ENCODE results near the gene PRKG1. TPM values are rescaled to one million over a fixed set of nuclear protein-coding genes. Genes with fewer than 3 reads are reported as not detected.
A peak's percentile ranks its signal among the peaks of the same experiment; 100 is the strongest.

PRKG1 gene
- total RNA-seq, 1 experiment from 2014 or later = 7.4 TPM

DNA sequence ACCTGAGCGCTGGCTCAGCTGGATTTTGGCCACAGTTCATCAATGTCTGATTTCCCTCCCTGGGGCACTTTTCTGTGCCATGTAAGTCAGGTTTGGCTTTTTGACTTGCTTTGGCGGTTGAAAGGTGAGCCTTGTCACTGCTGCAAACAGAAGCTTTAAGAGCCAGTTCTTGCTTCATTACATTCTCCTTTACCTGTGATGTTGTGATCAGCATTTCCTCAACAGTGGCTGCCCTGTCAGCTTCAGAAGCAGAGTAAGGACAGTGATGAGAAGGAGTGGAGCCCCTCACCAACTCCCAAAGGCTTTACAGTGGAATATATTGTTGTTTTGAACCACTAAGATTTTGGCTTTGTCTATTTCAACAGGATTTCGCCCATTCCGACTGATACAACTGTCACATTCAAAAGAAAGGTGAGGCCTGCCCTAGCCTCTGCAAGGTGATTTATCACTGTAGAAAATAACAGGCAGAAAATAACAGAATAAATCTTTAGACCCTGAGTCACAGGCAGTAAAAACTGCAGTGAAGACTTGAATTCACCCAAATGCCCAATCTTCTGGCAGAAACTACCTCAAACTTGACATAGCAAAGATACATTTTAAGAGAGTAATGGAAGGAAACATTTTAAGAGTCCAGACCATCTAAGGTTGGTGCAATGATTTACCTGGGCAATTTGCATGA, 1226.5 kb downstream of the PRKG1 start:
- Histone ChIP-seq H2AFZ (ENCODE audit: low read length) (no peak overlapping the region), H3K4me2 (ENCODE audit: low read length) (no peak overlapping the region), H3K27ac (ENCODE audit: low read length) (no peak overlapping the region), H3K4me1 (ENCODE audit: insufficient read depth, low read length) (peaks cover 8% of the 10 kb centered on the region; the same call in 1 of the 2 replicates), H3K9me3 (ENCODE audit: low read length) (no peaks in the 10 kb centered on the region), H3K9me2 (replicated peaks; ENCODE audit: low read length) (no peaks in the 10 kb centered on the region), H4K20me1 (ENCODE audit: low read length) (no peaks in the 10 kb centered on the region), H3K36me3 (ENCODE audit: low read depth, low read length) (no peaks in the 10 kb centered on the region), H3K79me2 (ENCODE audit: low read length) (no peaks in the 10 kb centered on the region), H3K27me3 (ENCODE audit: low read length) (no peaks in the 10 kb centered on the region), H3F3A (ENCODE audit: low read length, unreplicated experiment) (no peaks in the 10 kb centered on the region), H3K9ac (ENCODE audit: low read length) (no peak overlapping the region), H3K4me3 (ENCODE audit: low read length) (no peak overlapping the region)
- intact Hi-C loops (cut with micrococcal nuclease) = no loop called here
- TF ChIP-seq, protein P1, sequence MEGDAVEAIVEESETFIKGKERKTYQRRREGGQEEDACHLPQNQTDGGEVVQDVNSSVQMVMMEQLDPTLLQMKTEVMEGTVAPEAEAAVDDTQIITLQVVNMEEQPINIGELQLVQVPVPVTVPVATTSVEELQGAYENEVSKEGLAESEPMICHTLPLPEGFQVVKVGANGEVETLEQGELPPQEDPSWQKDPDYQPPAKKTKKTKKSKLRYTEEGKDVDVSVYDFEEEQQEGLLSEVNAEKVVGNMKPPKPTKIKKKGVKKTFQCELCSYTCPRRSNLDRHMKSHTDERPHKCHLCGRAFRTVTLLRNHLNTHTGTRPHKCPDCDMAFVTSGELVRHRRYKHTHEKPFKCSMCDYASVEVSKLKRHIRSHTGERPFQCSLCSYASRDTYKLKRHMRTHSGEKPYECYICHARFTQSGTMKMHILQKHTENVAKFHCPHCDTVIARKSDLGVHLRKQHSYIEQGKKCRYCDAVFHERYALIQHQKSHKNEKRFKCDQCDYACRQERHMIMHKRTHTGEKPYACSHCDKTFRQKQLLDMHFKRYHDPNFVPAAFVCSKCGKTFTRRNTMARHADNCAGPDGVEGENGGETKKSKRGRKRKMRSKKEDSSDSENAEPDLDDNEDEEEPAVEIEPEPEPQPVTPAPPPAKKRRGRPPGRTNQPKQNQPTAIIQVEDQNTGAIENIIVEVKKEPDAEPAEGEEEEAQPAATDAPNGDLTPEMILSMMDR (conservative IDR thresholded peaks at IDR 0.05; ENCODE audit: low read depth, low read length) = no peak
- TF ChIP-seq EZH2phosphoT487 (IDR thresholded peaks at IDR 0.05; ENCODE audit: borderline replicate concordance, low read length) (no peak), EZH2 (IDR thresholded peaks at IDR 0.05; ENCODE audit: low read length, unreplicated experiment) (no peak)
- no TSS peak for BruUV-seq (replicated peaks)
- ChIA-PET CTCF (no interaction called here), POLR2A (ENCODE audit: unreplicated experiment) (interaction anchor here (0.6 kb wide), 1 partner anchor 39 kb away, joined by 7 read pairs; no protein-coding TSS in a partner anchor)
- peak; percentile 61 for DNase-seq
- peak; percentile 92 for ATAC-seq

DNA sequence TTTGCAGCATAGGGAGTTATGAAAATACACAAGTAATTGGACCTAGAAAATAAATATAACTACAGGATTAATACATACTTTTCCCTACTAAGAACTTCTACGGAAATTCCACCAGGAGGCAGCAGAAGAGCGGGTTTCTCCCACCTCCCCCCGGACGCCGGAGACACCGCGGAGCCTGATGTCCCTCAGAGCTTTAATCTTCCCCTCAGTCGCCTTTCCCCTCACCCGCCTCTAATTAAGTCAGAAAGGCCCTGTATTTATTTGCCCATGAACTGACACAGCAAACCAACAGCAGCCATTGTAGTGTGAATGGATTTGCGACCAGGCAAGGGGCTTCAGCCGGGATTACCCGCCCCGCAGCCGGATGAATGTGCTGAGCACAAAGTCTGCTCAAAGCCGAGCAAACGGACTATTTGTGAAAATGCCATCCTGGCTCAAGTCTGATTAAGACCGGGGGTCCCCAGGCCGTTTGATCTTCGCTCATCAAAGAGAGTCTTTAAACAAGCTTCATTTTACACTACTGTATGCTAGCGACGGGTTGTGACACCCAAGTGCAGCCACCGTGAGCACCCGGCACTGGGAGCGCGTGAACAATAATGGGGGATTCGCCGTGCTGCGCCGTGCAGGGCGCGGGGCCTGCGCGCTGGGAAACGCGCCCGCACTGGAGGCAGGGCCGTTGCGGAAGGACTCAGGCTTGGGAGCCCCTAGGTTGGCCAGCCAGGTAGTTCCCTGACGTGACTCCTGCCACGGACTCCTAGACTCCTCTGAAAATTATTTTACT, 1234.2 kb downstream of the PRKG1 start:
- H3K27ac ChIP-seq (ENCODE audit: low read length) = 0 out of 2 replicates have a peak overlapping the region, but pooled peaks have one; percentile 2
- H3K4me2 ChIP-seq (ENCODE audit: low read length) = peak overlapping the region; percentile 76
- ChIA-PET POLR2A (ENCODE audit: unreplicated experiment) (interaction anchor here (0.7 kb wide), 2 partner anchors 183 to 210 kb away, joined by 3 to 12 read pairs; no protein-coding TSS in a partner anchor), CTCF (interaction anchor here (0.5 to 4.2 kb wide), 19 partner anchors 10 to 1443 kb away, joined by 3 to 54 read pairs (median 4); no protein-coding TSS in a partner anchor)
- TF ChIP-seq, protein P1 (conservative IDR thresholded peaks at IDR 0.05; ENCODE audit: low read depth, low read length) = peak; percentile 99
- TF ChIP-seq EZH2 (IDR thresholded peaks at IDR 0.05; ENCODE audit: low read length, unreplicated experiment) = no peak
- ATAC-seq = peak; percentile 86
- peak overlapping the region; percentile 28 for H3K9ac ChIP-seq (ENCODE audit: low read length)
- no peaks in the 10 kb centered on the region for H3K27me3 ChIP-seq (ENCODE audit: low read length)
- peak overlapping the region; percentile 55 for H3K4me3 ChIP-seq (ENCODE audit: low read length)
- no peaks in the 10 kb centered on the region for H3K9me2 ChIP-seq (replicated peaks; ENCODE audit: low read length)
- peak overlapping the region; percentile 86 for H2AFZ ChIP-seq (ENCODE audit: low read length)
- peak; percentile 94 for DNase-seq
- no peaks in the 10 kb centered on the region for H4K20me1 ChIP-seq (ENCODE audit: low read length)
- BruUV-seq (replicated peaks) = TSS peak; percentile 29
- no peaks in the 10 kb centered on the region for H3K36me3 ChIP-seq (ENCODE audit: low read depth, low read length)
- intact Hi-C loops (cut with micrococcal nuclease) = loop anchor here (1.0 to 5.0 kb wide), 7 partner anchors 181 to 1306 kb away; no protein-coding TSS in a partner anchor
- peaks cover 36% of the 10 kb centered on the region for H3K4me1 ChIP-seq (ENCODE audit: insufficient read depth, low read length)
- no peaks in the 10 kb centered on the region for H3K9me3 ChIP-seq (ENCODE audit: low read length)
- H3F3A ChIP-seq (ENCODE audit: low read length, unreplicated experiment) = no peaks in the 10 kb centered on the region
- H3K79me2 ChIP-seq (ENCODE audit: low read length) = peaks cover 10% of the 10 kb centered on the region
